H1 (cell line): ENCODE results near the gene CACUL1. TPM values are rescaled to one million over a fixed set of nuclear protein-coding genes. Genes with fewer than 3 reads are reported as not detected.

Source experiments
- CTCF ChIA-PET: fragments of 300-600 bp; sonication (Branson Sonifier 250); formaldehyde crosslinking; loops from one replicate; lab custom pipeline; 2021; ENCODE audit not compliant: partially characterized antibody; lab: Charles Lee
- POLR2A ChIA-PET: fragments of 300-600 bp; sonication (Branson Sonifier 250); formaldehyde crosslinking; loops from one replicate; lab custom pipeline; 2021; ENCODE audit warnings: inconsistent platforms; ENCODE audit not compliant: partially characterized antibody; lab: Charles Lee
- DNase-seq, 2 experiments: peaks; one replicate each; pipeline versions ENCODE4 v3.0.0 to v3.0.0-alpha.2; 2010 to 2022; ENCODE audit warnings: low spot score in 2 of 2, low read depth in 1 of 2, mixed read lengths in 1 of 2
- FAIRE-seq: peaks from 2 replicates; lab custom pipeline; 2011; peaks lifted over from hg19 to GRCh38; lab: Jason Lieb, UNC
- H2AFZ ChIP-seq: 2 replicates; pipeline ENCODE4 v1.8.1; 2012; ENCODE audit warnings: low read length, inconsistent platforms
- H2AK5ac ChIP-seq: 2 replicates; pipeline ENCODE4 v1.6.1; 2013; ENCODE audit warnings: low read depth, low read length
- H2BK120ac ChIP-seq: replicated peaks from 2 replicates; pipeline ENCODE3; 2013; ENCODE audit warnings: low read depth, low read length, inconsistent platforms
- H2BK12ac ChIP-seq: 2 replicates; pipeline ENCODE4 v1.6.1; 2013; ENCODE audit warnings: low read depth, low read length
- H2BK15ac ChIP-seq: 2 replicates; pipeline ENCODE4 v1.6.1; 2013; ENCODE audit warnings: low read length
- H2BK20ac ChIP-seq: 2 replicates; pipeline ENCODE4 v1.6.1; 2013; ENCODE audit warnings: low read length
- H2BK5ac ChIP-seq: 2 replicates; pipeline ENCODE4 v1.6.1; 2013; ENCODE audit warnings: low read depth, low read length
- H3K14ac ChIP-seq: 2 replicates; pipeline ENCODE4 v1.6.1; 2013; ENCODE audit warnings: inconsistent platforms; ENCODE audit not compliant: insufficient read length
- H3K18ac ChIP-seq: 2 replicates; pipeline ENCODE4 v1.6.1; 2013; ENCODE audit warnings: low read length; ENCODE audit errors: extremely low read depth
- H3K23ac ChIP-seq: 2 replicates; pipeline ENCODE4 v1.6.1; 2013; ENCODE audit warnings: inconsistent platforms; ENCODE audit not compliant: insufficient read length
- H3K23me2 ChIP-seq: 2 replicates; pipeline ENCODE4 v1.6.1; 2013; ENCODE audit warnings: low read depth, low read length
- H3K27ac ChIP-seq: 2 replicates; pipeline ENCODE4 v1.6.1; 2011; ENCODE audit warnings: low read depth, low read length, inconsistent platforms
- H3K27me3 ChIP-seq, 4 experiments: replicated peaks in 1 of 4; 1 replicate in 1 of 4; 2 replicates in 3 of 4; pipeline versions ENCODE4 v1.6.1 to v1.8.1; 2011 to 2013; ENCODE audit warnings: low read length in 3 of 4, mild to moderate bottlenecking in 3 of 4, inconsistent platforms in 2 of 4, mixed read lengths in 2 of 4, moderate library complexity in 1 of 4; ENCODE audit not compliant: control insufficient read depth in 3 of 4, insufficient read depth in 3 of 4; ENCODE audit errors: extremely low read depth in 1 of 4
- H3K36me3 ChIP-seq, 4 experiments: 2 replicates each; pipeline versions ENCODE4 v1.6.1 to v1.8.1; 2011 to 2013; ENCODE audit warnings: mild to moderate bottlenecking in 4 of 4, low read length in 3 of 4, moderate library complexity in 2 of 4, control low read depth in 1 of 4, inconsistent platforms in 1 of 4; ENCODE audit not compliant: insufficient read depth in 4 of 4, control insufficient read depth in 2 of 4
- H3K4ac ChIP-seq: replicated peaks from 2 replicates; pipeline ENCODE3; 2013; ENCODE audit warnings: low read length, low read depth, mixed read lengths, inconsistent platforms; ENCODE audit not compliant: insufficient read length
- H3K4me1 ChIP-seq, 4 experiments: replicated peaks in 1 of 4; 1 replicate in 1 of 4; 2 replicates in 3 of 4; pipeline versions ENCODE4 v1.6.1 to v1.8.1; 2011 to 2013; ENCODE audit warnings: low read length in 3 of 4, inconsistent platforms in 2 of 4, mixed read lengths in 1 of 4; ENCODE audit not compliant: insufficient read depth in 4 of 4, control insufficient read depth in 3 of 4
- H3K4me2 ChIP-seq, 2 experiments: 2 replicates each; pipeline versions ENCODE4 v1.6.1 to v1.8.1; 2011 to 2013; ENCODE audit warnings: low read depth in 2 of 2, low read length in 2 of 2, control low read depth in 1 of 2, inconsistent platforms in 1 of 2, mild to moderate bottlenecking in 1 of 2; ENCODE audit not compliant: insufficient read depth in 1 of 2
- H3K4me3 ChIP-seq, 4 experiments: fragments of 200-600, 300-600 bp in 1 of 4; sonication (generic), shearing (Covaris generic), sonication (Bioruptor Twin) in 1 of 4; 2 replicates each; pipeline versions ENCODE4 v1.5.1 to v1.8.1; 2011 to 2016; ENCODE audit warnings: low read length in 4 of 4, low read depth in 3 of 4, control low read depth in 2 of 4, inconsistent platforms in 2 of 4, mild to moderate bottlenecking in 2 of 4, mixed read lengths in 1 of 4, moderate library complexity in 1 of 4; ENCODE audit not compliant: insufficient read depth in 2 of 4; ENCODE audit errors: extremely low read depth in 1 of 4
- H3K56ac ChIP-seq: replicated peaks from 2 replicates; pipeline ENCODE3; 2013; ENCODE audit warnings: low read depth, mild to moderate bottlenecking, mixed read lengths, low read length, inconsistent platforms; ENCODE audit not compliant: insufficient read length
- H3K79me1 ChIP-seq: 2 replicates; pipeline ENCODE4 v1.6.1; 2013; ENCODE audit warnings: low read depth, low read length, control low read depth
- H3K79me2 ChIP-seq, 2 experiments: 2 replicates each; pipeline versions ENCODE4 v1.6.1 to v1.8.1; 2012 to 2013; ENCODE audit warnings: low read length in 2 of 2, mild to moderate bottlenecking in 2 of 2, inconsistent platforms in 1 of 2; ENCODE audit not compliant: insufficient read depth in 2 of 2, control insufficient read depth in 1 of 2
- H3K9ac ChIP-seq, 4 experiments: replicated peaks in 1 of 4; 1 replicate in 1 of 4; 2 replicates in 3 of 4; pipeline versions ENCODE4 v1.6.1 to v1.8.1; 2011 to 2013; ENCODE audit warnings: low read depth in 3 of 4, low read length in 3 of 4, control low read depth in 2 of 4, mild to moderate bottlenecking in 2 of 4, moderate library complexity in 2 of 4, inconsistent platforms in 1 of 4; ENCODE audit errors: extremely low read depth in 1 of 4
- H3K9me3 ChIP-seq, 2 experiments: 2 replicates each; pipeline versions ENCODE4 v1.6.1 to v1.8.1; 2012 to 2013; ENCODE audit warnings: mild to moderate bottlenecking in 2 of 2, moderate library complexity in 2 of 2, control low read depth in 1 of 2, inconsistent platforms in 1 of 2, low read depth in 1 of 2, low read length in 1 of 2, mixed read lengths in 1 of 2; ENCODE audit not compliant: insufficient read depth in 2 of 2
- H4K20me1 ChIP-seq, 2 experiments: replicated peaks in 1 of 2; 2 replicates each; pipeline versions ENCODE3 to v1.8.1; 2011 to 2013; ENCODE audit warnings: inconsistent platforms in 2 of 2, low read length in 2 of 2, mild to moderate bottlenecking in 1 of 2; ENCODE audit not compliant: insufficient read depth in 2 of 2, control insufficient read depth in 1 of 2
- H4K5ac ChIP-seq: 2 replicates; pipeline ENCODE4 v1.6.1; 2013; ENCODE audit warnings: low read length, low read depth, mixed read lengths, inconsistent platforms; ENCODE audit not compliant: insufficient read length
- H4K8ac ChIP-seq: 2 replicates; pipeline ENCODE4 v1.8.0; 2013; ENCODE audit warnings: mild to moderate bottlenecking, moderate library complexity, low read length, inconsistent platforms; ENCODE audit not compliant: insufficient read depth; ENCODE audit errors: extremely low read depth
- H4K91ac ChIP-seq: replicated peaks from 2 replicates; pipeline ENCODE3; 2013; ENCODE audit warnings: low read length, mixed read lengths, inconsistent platforms; ENCODE audit not compliant: insufficient read length
- FOSL1 ChIP-seq: IDR thresholded peaks from 2 replicates; pipeline ENCODE4 v1.6.1; 2011; ENCODE audit warnings: mild to moderate bottlenecking, low read depth, low read length, moderate library complexity; ENCODE audit not compliant: insufficient read depth
- RAD21 ChIP-seq, 2 experiments: IDR thresholded peaks in 1 of 2; conservative IDR thresholded peaks in 1 of 2; 2 replicates each; pipeline ENCODE4 v1.6.1; 2011; ENCODE audit warnings: low read depth in 2 of 2, low read length in 2 of 2, improper control_type of control experiment in 1 of 2, inconsistent platforms in 1 of 2, mild to moderate bottlenecking in 1 of 2, moderate library complexity in 1 of 2
- WGBS, 2 experiments: shearing (Covaris generic) in 1 of 2; methylation state at CpG; one replicate each; pipeline versions ENCODE4 v1.1.6 to v1.1.7; 2013 to 2015; ENCODE audit warnings: low lambda C conversion rate in 2 of 2, mixed read lengths in 2 of 2, inconsistent platforms in 1 of 2, low coverage in 1 of 2, missing lambda C conversion rate in 1 of 2; ENCODE audit not compliant: insufficient replicate concordance in 2 of 2, insufficient coverage in 1 of 2, insufficient read length in 1 of 2; ENCODE audit errors: extremely low coverage in 1 of 2, missing lambda C conversion rate in 1 of 2; 5-methylcytosine and 5-hydroxymethylcytosine counted together
- polyA plus RNA-seq, 7 experiments: library from polyadenylated mRNA; depleted of rRNA in 3 of 7; stranded (reverse) in 5 of 7; unstranded in 2 of 7; fragments of >200 nt in 5 of 7; fragments of 200-250 nt in 2 of 7; gene quantifications; 1 replicate in 5 of 7; 2 replicates in 1 of 7; 4 replicates in 1 of 7; pipeline versions ENCODE4 v1.2.1 to v1.2.3, GENCODE V29; 2011 to 2013; ENCODE audit warnings: missing spikeins in 2 of 7, mixed read lengths in 2 of 7
- total RNA-seq: library from RNA; stranded (reverse); fragmentation: NEBNext Ultra II Directional; extraction: Animal tissue kit (Norgen Biotek cat#: 25700); gene quantifications from 2 replicates; pipeline ENCODE4 v1.2.1, GENCODE V29; 2021
- TF ChIP-seq, protein P1 (sequence below), 3 experiments: IDR thresholded peaks; 1 replicate in 2 of 3; 2 replicates in 1 of 3; pipeline versions ENCODE4 v1.5.1 to v1.6.1; 2011; ENCODE audit warnings: low read length in 3 of 3, mild to moderate bottlenecking in 3 of 3, inconsistent platforms in 2 of 3, low read depth in 1 of 3, moderate library complexity in 1 of 3; ENCODE audit not compliant: insufficient read depth in 1 of 3; ENCODE audit errors: control extremely low read depth in 1 of 3

The CACUL1 gene
- total and polyA plus RNA-seq, 2 of the 8 experiments (the other 6 are each of a cell fraction or from before 2014, with no cell fraction given) = 6.5 to 34.2 TPM

DNA sequence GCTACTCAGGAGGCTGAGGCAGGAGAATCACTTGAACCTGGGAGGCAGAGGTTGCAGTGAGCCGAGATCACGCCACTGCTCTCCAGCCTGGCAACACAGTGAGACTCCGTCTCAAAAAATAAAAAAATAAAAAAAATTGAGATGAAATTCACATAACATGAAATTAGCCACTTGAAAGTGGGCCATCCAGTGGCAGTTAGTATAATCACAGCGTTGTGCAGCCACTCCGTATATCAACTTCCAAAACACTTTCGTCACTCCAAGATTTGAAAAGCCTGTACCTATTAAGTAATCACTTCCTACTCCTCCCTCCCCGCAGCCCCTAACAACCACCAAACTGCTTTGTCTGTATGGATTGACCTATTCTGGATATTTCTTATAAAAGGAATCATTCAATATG, 20.7 kb upstream of the CACUL1 start:
- no peak overlapping the region for H2BK15ac ChIP-seq
- no peaks in the 10 kb centered on the region for H3K4me1 ChIP-seq
- no peaks in the 10 kb centered on the region for H3K9me3 ChIP-seq
- H2BK120ac ChIP-seq = no peak overlapping the region
- H3K4me2 ChIP-seq = no peak overlapping the region
- H3K27ac ChIP-seq = no peak overlapping the region
- no peak overlapping the region for H2BK20ac ChIP-seq
- WGBS, 2 experiments = 77% methylated on average over 6 of the region's 7 CpGs; no CpG with 5 or more reads in 1 of the 2 experiments
- H3K27me3 ChIP-seq = no peaks in the 10 kb centered on the region; a peak in 1 of 7 replicates
- no peaks in the 10 kb centered on the region for H4K20me1 ChIP-seq
- H2AFZ ChIP-seq = no peak overlapping the region
- no peak overlapping the region for H4K5ac ChIP-seq
- no peak overlapping the region for H2BK12ac ChIP-seq
- H4K91ac ChIP-seq = no peak overlapping the region
- no peak overlapping the region for H4K8ac ChIP-seq
- no peak overlapping the region for H3K4me3 ChIP-seq
- H3K23ac ChIP-seq = no peak overlapping the region
- ChIA-PET POLR2A (no interaction called here), CTCF (interaction anchor here (0.9 to 2.4 kb wide), 6 partner anchors 8 to 40 kb away, joined by 3 to 7 read pairs (median 4); no protein-coding TSS in a partner anchor)
- H3K18ac ChIP-seq = no peak overlapping the region
- H2BK5ac ChIP-seq = no peak overlapping the region
- H3K36me3 ChIP-seq = no peaks in the 10 kb centered on the region
- no peak overlapping the region for H3K4ac ChIP-seq
- no peak overlapping the region for H2AK5ac ChIP-seq
- H3K14ac ChIP-seq = no peak overlapping the region
- FAIRE-seq (no peak), DNase-seq (no peak)
- TF ChIP-seq FOSL1 (no peak), RAD21 (IDR thresholded peaks at IDR 0.05 in 1 of 2, conservative IDR thresholded peaks at IDR 0.05 in 1 of 2; ENCODE audit: low read depth in 2 of 2, low read length in 2 of 2) (peak in 1 of 2 experiments; percentile 5; a peak in 1 of 4 replicates)
- TF ChIP-seq, protein P1, sequence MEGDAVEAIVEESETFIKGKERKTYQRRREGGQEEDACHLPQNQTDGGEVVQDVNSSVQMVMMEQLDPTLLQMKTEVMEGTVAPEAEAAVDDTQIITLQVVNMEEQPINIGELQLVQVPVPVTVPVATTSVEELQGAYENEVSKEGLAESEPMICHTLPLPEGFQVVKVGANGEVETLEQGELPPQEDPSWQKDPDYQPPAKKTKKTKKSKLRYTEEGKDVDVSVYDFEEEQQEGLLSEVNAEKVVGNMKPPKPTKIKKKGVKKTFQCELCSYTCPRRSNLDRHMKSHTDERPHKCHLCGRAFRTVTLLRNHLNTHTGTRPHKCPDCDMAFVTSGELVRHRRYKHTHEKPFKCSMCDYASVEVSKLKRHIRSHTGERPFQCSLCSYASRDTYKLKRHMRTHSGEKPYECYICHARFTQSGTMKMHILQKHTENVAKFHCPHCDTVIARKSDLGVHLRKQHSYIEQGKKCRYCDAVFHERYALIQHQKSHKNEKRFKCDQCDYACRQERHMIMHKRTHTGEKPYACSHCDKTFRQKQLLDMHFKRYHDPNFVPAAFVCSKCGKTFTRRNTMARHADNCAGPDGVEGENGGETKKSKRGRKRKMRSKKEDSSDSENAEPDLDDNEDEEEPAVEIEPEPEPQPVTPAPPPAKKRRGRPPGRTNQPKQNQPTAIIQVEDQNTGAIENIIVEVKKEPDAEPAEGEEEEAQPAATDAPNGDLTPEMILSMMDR (IDR thresholded peaks at IDR 0.05; ENCODE audit: control extremely low read depth in 1 of 3, insufficient read depth in 1 of 3, low read depth in 1 of 3, low read length in 3 of 3) = peak in 1 of 3 experiments; percentile 13; a peak in 1 of 4 replicates
- no peak overlapping the region for H3K9ac ChIP-seq
- no peak overlapping the region for H3K56ac ChIP-seq
- no peaks in the 10 kb centered on the region for H3K79me1 ChIP-seq
- H3K79me2 ChIP-seq = no peaks in the 10 kb centered on the region
- H3K23me2 ChIP-seq = no peaks in the 10 kb centered on the region
